Measurements from ENCODE around the gene NDUFS8. TPM values are rescaled to one million over a fixed set of nuclear protein-coding genes. Genes with fewer than 3 reads are reported as not detected.

Gene NDUFS8
- polyA plus RNA-seq, 1 donor from 2014 or later = 169 TPM

DNA sequence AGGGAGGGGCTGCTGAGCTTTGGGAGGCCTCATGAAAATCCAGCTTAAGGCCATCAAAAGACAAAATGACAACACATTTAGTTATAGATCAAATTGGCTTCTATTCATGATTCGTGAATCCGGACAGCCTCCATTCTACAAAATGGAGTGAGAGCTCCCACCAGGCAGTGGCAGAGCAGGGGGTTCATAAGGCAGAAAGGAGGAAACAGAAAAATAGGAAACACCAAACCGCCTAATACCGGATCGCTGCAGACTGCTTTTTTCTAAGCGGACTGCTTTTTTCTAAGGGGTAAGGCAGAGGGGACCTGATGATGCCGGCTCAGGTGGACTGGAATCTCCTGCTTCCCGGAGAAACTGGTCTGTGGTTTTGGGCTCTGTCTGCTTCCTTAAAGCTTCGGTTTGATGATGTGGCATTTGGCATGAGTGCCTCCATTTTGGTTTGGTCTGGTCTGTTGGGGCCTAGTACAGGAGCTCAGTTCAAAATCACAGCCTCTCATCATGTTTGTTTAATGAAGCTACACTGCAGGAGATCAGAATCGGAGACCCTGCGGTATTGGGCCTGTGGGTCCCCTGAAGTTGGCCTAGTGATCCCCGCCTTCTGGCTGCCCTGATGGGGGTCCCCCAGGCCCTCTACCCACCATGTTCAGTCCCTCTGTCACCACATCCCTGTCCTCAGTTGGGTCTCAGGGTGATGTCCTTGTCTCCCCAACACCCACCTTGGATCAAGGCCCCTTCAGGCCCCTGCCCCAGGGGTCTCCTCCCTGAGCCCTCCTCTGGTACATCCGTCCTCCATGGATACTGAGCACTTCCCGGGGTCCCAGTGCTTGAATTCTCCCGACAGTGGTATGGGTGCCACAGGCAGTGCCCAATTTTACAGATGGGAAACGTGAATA lies 19.2 kb upstream of the NDUFS8 start:
- TF ChIP-seq RAD21 (conservative IDR thresholded peaks at IDR 0.05) = no peak
- TF ChIP-seq POLR2AphosphoS5 (IDR thresholded peaks at IDR 0.05) = no peak
- no peak for TF ChIP-seq EZH2 (IDR thresholded peaks at IDR 0.05; ENCODE audit: borderline replicate concordance, insufficient read depth, low read length, poor library complexity, severe bottlenecking)
- TF ChIP-seq, protein P1, sequence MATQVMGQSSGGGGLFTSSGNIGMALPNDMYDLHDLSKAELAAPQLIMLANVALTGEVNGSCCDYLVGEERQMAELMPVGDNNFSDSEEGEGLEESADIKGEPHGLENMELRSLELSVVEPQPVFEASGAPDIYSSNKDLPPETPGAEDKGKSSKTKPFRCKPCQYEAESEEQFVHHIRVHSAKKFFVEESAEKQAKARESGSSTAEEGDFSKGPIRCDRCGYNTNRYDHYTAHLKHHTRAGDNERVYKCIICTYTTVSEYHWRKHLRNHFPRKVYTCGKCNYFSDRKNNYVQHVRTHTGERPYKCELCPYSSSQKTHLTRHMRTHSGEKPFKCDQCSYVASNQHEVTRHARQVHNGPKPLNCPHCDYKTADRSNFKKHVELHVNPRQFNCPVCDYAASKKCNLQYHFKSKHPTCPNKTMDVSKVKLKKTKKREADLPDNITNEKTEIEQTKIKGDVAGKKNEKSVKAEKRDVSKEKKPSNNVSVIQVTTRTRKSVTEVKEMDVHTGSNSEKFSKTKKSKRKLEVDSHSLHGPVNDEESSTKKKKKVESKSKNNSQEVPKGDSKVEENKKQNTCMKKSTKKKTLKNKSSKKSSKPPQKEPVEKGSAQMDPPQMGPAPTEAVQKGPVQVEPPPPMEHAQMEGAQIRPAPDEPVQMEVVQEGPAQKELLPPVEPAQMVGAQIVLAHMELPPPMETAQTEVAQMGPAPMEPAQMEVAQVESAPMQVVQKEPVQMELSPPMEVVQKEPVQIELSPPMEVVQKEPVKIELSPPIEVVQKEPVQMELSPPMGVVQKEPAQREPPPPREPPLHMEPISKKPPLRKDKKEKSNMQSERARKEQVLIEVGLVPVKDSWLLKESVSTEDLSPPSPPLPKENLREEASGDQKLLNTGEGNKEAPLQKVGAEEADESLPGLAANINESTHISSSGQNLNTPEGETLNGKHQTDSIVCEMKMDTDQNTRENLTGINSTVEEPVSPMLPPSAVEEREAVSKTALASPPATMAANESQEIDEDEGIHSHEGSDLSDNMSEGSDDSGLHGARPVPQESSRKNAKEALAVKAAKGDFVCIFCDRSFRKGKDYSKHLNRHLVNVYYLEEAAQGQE (IDR thresholded peaks at IDR 0.05; ENCODE audit: borderline replicate concordance) = no peak
- no peak for TF ChIP-seq EP300 (conservative IDR thresholded peaks at IDR 0.05; ENCODE audit: poor library complexity, severe bottlenecking)
- TF ChIP-seq, protein P2, sequence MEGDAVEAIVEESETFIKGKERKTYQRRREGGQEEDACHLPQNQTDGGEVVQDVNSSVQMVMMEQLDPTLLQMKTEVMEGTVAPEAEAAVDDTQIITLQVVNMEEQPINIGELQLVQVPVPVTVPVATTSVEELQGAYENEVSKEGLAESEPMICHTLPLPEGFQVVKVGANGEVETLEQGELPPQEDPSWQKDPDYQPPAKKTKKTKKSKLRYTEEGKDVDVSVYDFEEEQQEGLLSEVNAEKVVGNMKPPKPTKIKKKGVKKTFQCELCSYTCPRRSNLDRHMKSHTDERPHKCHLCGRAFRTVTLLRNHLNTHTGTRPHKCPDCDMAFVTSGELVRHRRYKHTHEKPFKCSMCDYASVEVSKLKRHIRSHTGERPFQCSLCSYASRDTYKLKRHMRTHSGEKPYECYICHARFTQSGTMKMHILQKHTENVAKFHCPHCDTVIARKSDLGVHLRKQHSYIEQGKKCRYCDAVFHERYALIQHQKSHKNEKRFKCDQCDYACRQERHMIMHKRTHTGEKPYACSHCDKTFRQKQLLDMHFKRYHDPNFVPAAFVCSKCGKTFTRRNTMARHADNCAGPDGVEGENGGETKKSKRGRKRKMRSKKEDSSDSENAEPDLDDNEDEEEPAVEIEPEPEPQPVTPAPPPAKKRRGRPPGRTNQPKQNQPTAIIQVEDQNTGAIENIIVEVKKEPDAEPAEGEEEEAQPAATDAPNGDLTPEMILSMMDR (IDR thresholded peaks at IDR 0.05; ENCODE audit: poor library complexity, severe bottlenecking) = no peak
- TF ChIP-seq MXI1 (conservative IDR thresholded peaks at IDR 0.05; ENCODE audit: poor library complexity, severe bottlenecking) = no peak
- TF ChIP-seq SMC3 (conservative IDR thresholded peaks at IDR 0.05; ENCODE audit: poor library complexity) = no peak
- TF ChIP-seq TAF1 (IDR thresholded peaks at IDR 0.05; ENCODE audit: low read depth) = no peak
- H3K9me2 ChIP-seq (ENCODE audit: insufficient read depth, low read length) = no peaks in the 10 kb centered on the region
- H4K20me1 ChIP-seq (ENCODE audit: insufficient read depth) = no peaks in the 10 kb centered on the region
- H3K4me3 ChIP-seq (ENCODE audit: low read length) = no peak overlapping the region
- no peak overlapping the region for H3K27ac ChIP-seq (ENCODE audit: low read length)
- no peaks in the 10 kb centered on the region for H3K27me3 ChIP-seq (ENCODE audit: insufficient read depth, low read depth, low read length)
- no peaks in the 10 kb centered on the region for H3K79me2 ChIP-seq (replicated peaks; ENCODE audit: insufficient read depth, low read length)
- no peak overlapping the region for H3K4me2 ChIP-seq (ENCODE audit: low read length)
- no peaks in the 10 kb centered on the region for H3F3A ChIP-seq (ENCODE audit: insufficient read depth, low read length, poor library complexity, severe bottlenecking)
- H3K9ac ChIP-seq (ENCODE audit: low read length) = peak overlapping the region; percentile 20
- peak overlapping the region; percentile 45 for H2AFZ ChIP-seq (ENCODE audit: low read depth, low read length)
- H3K9me3 ChIP-seq (ENCODE audit: low read length) = no peaks in the 10 kb centered on the region
- no peaks in the 10 kb centered on the region for H3K36me3 ChIP-seq (ENCODE audit: insufficient read depth, low read length)

DNA sequence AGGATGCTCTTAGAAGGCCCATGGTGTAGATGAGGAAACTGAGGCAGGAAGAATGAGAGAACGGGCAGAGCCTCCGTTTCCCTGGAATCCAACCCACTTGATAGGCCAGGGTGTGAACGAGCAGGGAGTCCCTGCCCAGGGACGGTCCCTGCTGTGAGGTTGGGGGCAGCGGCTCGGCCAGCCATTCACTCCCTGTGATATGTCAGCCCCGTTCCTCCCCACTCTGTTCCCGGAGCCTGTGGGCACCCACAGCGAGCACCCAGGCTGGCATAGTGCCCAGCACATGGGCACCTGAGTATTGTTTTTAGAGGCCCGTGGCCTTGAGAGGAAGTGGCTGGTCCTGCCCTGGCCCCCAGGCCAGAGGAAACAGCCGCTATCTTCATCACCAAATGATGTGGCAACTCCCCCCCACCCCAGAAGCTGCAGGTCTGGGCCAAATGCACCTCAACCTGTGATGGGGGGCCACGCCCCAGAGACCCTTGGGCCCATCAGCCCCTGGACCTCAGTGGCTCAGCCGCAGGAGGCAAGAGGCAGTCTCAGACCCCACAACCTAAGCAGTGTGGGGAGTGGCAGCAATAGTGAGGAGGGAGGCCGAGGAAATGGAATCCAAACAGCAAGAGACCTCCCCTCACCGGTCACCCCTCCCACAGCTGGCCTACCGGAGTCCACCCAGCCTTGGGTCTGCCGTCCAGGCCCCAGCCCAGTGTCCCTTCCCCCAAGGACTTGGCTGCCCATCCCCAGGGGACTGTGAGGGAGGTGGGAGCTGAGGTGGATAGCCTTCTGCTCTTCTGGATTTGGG lies 18.2 kb upstream of the NDUFS8 start:
- Histone ChIP-seq H3K36me3 (ENCODE audit: insufficient read depth, low read length) (no peaks in the 10 kb centered on the region), H3K27me3 (ENCODE audit: insufficient read depth, low read depth, low read length) (no peaks in the 10 kb centered on the region), H4K20me1 (ENCODE audit: insufficient read depth) (no peaks in the 10 kb centered on the region), H3F3A (ENCODE audit: insufficient read depth, low read length, poor library complexity, severe bottlenecking) (no peaks in the 10 kb centered on the region), H3K9me3 (ENCODE audit: low read length) (no peaks in the 10 kb centered on the region), H3K27ac (ENCODE audit: low read length) (no peak overlapping the region), H3K9ac (ENCODE audit: low read length) (no peak overlapping the region), H3K4me3 (ENCODE audit: low read length) (no peak overlapping the region), H3K79me2 (replicated peaks; ENCODE audit: insufficient read depth, low read length) (no peaks in the 10 kb centered on the region), H2AFZ (ENCODE audit: low read depth, low read length) (no peak overlapping the region), H3K4me2 (ENCODE audit: low read length) (no peak overlapping the region), H3K9me2 (ENCODE audit: insufficient read depth, low read length) (no peaks in the 10 kb centered on the region)
- TF ChIP-seq, protein P2 (IDR thresholded peaks at IDR 0.05; ENCODE audit: poor library complexity, severe bottlenecking) = no peak
- TF ChIP-seq POLR2AphosphoS5 (IDR thresholded peaks at IDR 0.05) (no peak), EZH2 (IDR thresholded peaks at IDR 0.05; ENCODE audit: borderline replicate concordance, insufficient read depth, low read length, poor library complexity, severe bottlenecking) (no peak), TAF1 (IDR thresholded peaks at IDR 0.05; ENCODE audit: low read depth) (no peak), SMC3 (conservative IDR thresholded peaks at IDR 0.05; ENCODE audit: poor library complexity) (no peak), EP300 (conservative IDR thresholded peaks at IDR 0.05; ENCODE audit: poor library complexity, severe bottlenecking) (no peak), RAD21 (conservative IDR thresholded peaks at IDR 0.05) (no peak)
- TF ChIP-seq, protein P1 (IDR thresholded peaks at IDR 0.05; ENCODE audit: borderline replicate concordance) = no peak

All from neural cell (in vitro differentiated cells).